Naive thymus-derived CD8-positive, alpha-beta T cell (primary cell): ENCODE measurements around the gene CHGA. TPM values are rescaled to one million over a fixed set of nuclear protein-coding genes. Genes with fewer than 3 reads are reported as not detected.

Source experiments
- ATAC-seq, 2 donors: fragments of 150-1000 bp; cut with Tn5 transposase in 1 of 2; sonication (Bioruptor Pico), chemical (Tn5 transposase) in 1 of 2; 1 replicate in 1 of 2; 2 replicates in 1 of 2; pipeline ENCODE4 v1.10.0; 2021; ENCODE audit warnings: mild to moderate bottlenecking in 2 of 2, moderate library complexity in 2 of 2
- POLR2A ChIA-PET: fragments of 350-600 bp; sonication (Branson Sonifier 250); formaldehyde crosslinking; loops from one replicate; lab custom pipeline; 2021; ENCODE audit warnings: antibody characterized with exemption; lab: Charles Lee
- DNase-seq, 10 donors: peaks; one replicate each; pipeline versions ENCODE4 v3.0.0 to v3.0.0-alpha.2; 2020 to 2022
- H3K27ac Mint-ChIP-seq, 10 donors: one replicate each; pipeline ENCODE4 v1.8.0; 2020 to 2022; ENCODE audit warnings: mild to moderate bottlenecking in 10 of 10, mixed read lengths in 10 of 10, moderate library complexity in 4 of 10, inconsistent platforms in 1 of 10
- H3K27me3 Mint-ChIP-seq, 5 donors: one replicate each; pipeline ENCODE4 v1.8.0; 2021 to 2022; ENCODE audit warnings: mixed read lengths in 5 of 5
- H3K36me3 Mint-ChIP-seq, 3 donors: one replicate each; pipeline ENCODE4 v1.8.0; 2020 to 2022; ENCODE audit warnings: mixed read lengths in 3 of 3, mild to moderate bottlenecking in 2 of 3, inconsistent platforms in 1 of 3
- H3K4me1 Mint-ChIP-seq, 4 donors: one replicate each; pipeline ENCODE4 v1.8.0; 2021 to 2022; ENCODE audit warnings: mixed read lengths in 4 of 4
- H3K4me3 Mint-ChIP-seq, 10 donors: one replicate each; pipeline ENCODE4 v1.8.0; 2020 to 2022; ENCODE audit warnings: mild to moderate bottlenecking in 10 of 10, mixed read lengths in 10 of 10, moderate library complexity in 6 of 10, inconsistent platforms in 1 of 10
- H3K9me3 Mint-ChIP-seq, 9 donors: one replicate each; pipeline ENCODE4 v1.8.0; 2020 to 2022; ENCODE audit warnings: mixed read lengths in 9 of 9, mild to moderate bottlenecking in 3 of 9, inconsistent platforms in 1 of 9, moderate library complexity in 1 of 9
- polyA plus RNA-seq, 3 donors: library from polyadenylated mRNA; unstranded; fragments of 300-500 nt; fragmentation: Illumina TruSeq; gene quantifications; one replicate each; pipeline ENCODE4 v1.2.3, GENCODE V29; 2021
- total RNA-seq, 8 experiments: library from RNA in 2 of 8; stranded (reverse) in 2 of 8; gene quantifications; one replicate each; pipeline ENCODE4 v1.2.3 and lab custom pipeline; 2021 to 2026

The CHGA gene
- total and polyA plus RNA-seq, 5 experiments from 2014 or later = 0.46 TPM; not detected in 4

- Mint-ChIP-seq H3K4me1 (peaks cover 12 to 21% (median 19%) of the 10 kb centered on the region in 4 donors), H3K4me3 (no peak overlapping the region), H3K36me3 (no peaks in the 10 kb centered on the region), H3K9me3 (peaks cover 0 to 7% (median under 1%) of the 10 kb centered on the region in 9 donors), H3K27me3 (peaks cover 0 to 10% (median 7%) of the 10 kb centered on the region in 5 donors), H3K27ac (no peak overlapping the region)
- ATAC-seq = no peak
- no peak for DNase-seq
- POLR2A ChIA-PET = no interaction called here
Observed at GRCh38 chr14:92907316-92907911, 15.5 kb upstream of the CHGA start.

GRCh38 chr14:92914087-92914656, 8.8 kb upstream of the CHGA start:
- H3K4me1 Mint-ChIP-seq = no peaks in the 10 kb centered on the region
- no peaks in the 10 kb centered on the region for H3K36me3 Mint-ChIP-seq
- H3K27me3 Mint-ChIP-seq = peaks cover 2 to 53% (median 22%) of the 10 kb centered on the region in 5 donors
- DNase-seq (peak in 6 of 10 donors; percentile 9 to 62 (median 23)), ATAC-seq (no peak)
- POLR2A ChIA-PET = no interaction called here
- H3K9me3 Mint-ChIP-seq = peaks cover 0 to 10% (median 3%) of the 10 kb centered on the region in 9 donors
- no peak overlapping the region for H3K27ac Mint-ChIP-seq
- H3K4me3 Mint-ChIP-seq = no peak overlapping the region

GRCh38 chr14:92916201-92916600, 6.7 kb upstream of the CHGA start:
- peak in 1 of 10 donors; percentile 52 for DNase-seq
- Mint-ChIP-seq H3K4me1 (no peaks in the 10 kb centered on the region), H3K27ac (no peak overlapping the region), H3K4me3 (no peak overlapping the region), H3K27me3 (peaks cover 6 to 61% (median 28%) of the 10 kb centered on the region in 5 donors), H3K36me3 (no peaks in the 10 kb centered on the region), H3K9me3 (peaks cover 0 to 10% (median 0%) of the 10 kb centered on the region in 9 donors)
- POLR2A ChIA-PET = no interaction called here
- no peak for ATAC-seq

GRCh38 chr14:92917041-92917940, 5.7 kb upstream of the CHGA start:
- peak in 1 of 10 donors; percentile 59 for DNase-seq
- no peaks in the 10 kb centered on the region for H3K4me1 Mint-ChIP-seq
- H3K27me3 Mint-ChIP-seq = peaks cover 10 to 71% (median 38%) of the 10 kb centered on the region in 5 donors
- POLR2A ChIA-PET = no interaction called here
- peaks cover 0 to 1% (median 0%) of the 10 kb centered on the region in 3 donors for H3K36me3 Mint-ChIP-seq
- peaks cover 0 to 20% (median 3%) of the 10 kb centered on the region in 9 donors for H3K9me3 Mint-ChIP-seq
- ATAC-seq = no peak
- no peak overlapping the region for H3K4me3 Mint-ChIP-seq
- no peak overlapping the region for H3K27ac Mint-ChIP-seq

GRCh38 chr14:92917956-92918355, 5.0 kb upstream of the CHGA start:
- H3K9me3 Mint-ChIP-seq = peaks cover 0 to 24% (median 0%) of the 10 kb centered on the region in 9 donors
- POLR2A ChIA-PET = no interaction called here
- H3K36me3 Mint-ChIP-seq = peaks cover 0 to 5% (median 0%) of the 10 kb centered on the region in 3 donors
- DNase-seq = peak in 1 of 10 donors; percentile 11
- peak overlapping the region in 1 of 10 donors; percentile 40 for H3K27ac Mint-ChIP-seq
- no peak overlapping the region for H3K4me3 Mint-ChIP-seq
- ATAC-seq = no peak
- peaks cover 14 to 77% (median 42%) of the 10 kb centered on the region in 5 donors for H3K27me3 Mint-ChIP-seq
- H3K4me1 Mint-ChIP-seq = peaks cover 0 to 4% (median under 1%) of the 10 kb centered on the region in 4 donors

- H3K27ac Mint-ChIP-seq = no peak overlapping the region
Observed at GRCh38 chr14:92920001-92920400, 2.9 kb upstream of the CHGA start.

GRCh38 chr14:92922155-92922735, 705 bp upstream of the CHGA start:
- H3K27ac Mint-ChIP-seq = no peak overlapping the region
- POLR2A ChIA-PET = no interaction called here
- H3K4me3 Mint-ChIP-seq = peak overlapping the region in 1 of 10 donors; percentile 42
- H3K4me1 Mint-ChIP-seq = peaks cover 0 to 9% (median 3%) of the 10 kb centered on the region in 4 donors
- ATAC-seq (no peak), DNase-seq (no peak)
- peaks cover 0 to 14% (median 0%) of the 10 kb centered on the region in 9 donors for H3K9me3 Mint-ChIP-seq
- peaks cover 0 to 5% (median 3%) of the 10 kb centered on the region in 3 donors for H3K36me3 Mint-ChIP-seq
- peaks cover 15 to 75% (median 34%) of the 10 kb centered on the region in 5 donors for H3K27me3 Mint-ChIP-seq

More at GRCh38 chr14:92920001-92920400, 2.9 kb upstream of the CHGA start:
- H3K27me3 Mint-ChIP-seq = peaks cover 14 to 78% (median 38%) of the 10 kb centered on the region in 5 donors
- H3K9me3 Mint-ChIP-seq = peaks cover 0 to 17% (median 0%) of the 10 kb centered on the region in 9 donors
- ATAC-seq (no peak), DNase-seq (no peak)
- H3K36me3 Mint-ChIP-seq = peaks cover 0 to 5% (median 3%) of the 10 kb centered on the region in 3 donors
- peaks cover 0 to 9% (median 2%) of the 10 kb centered on the region in 4 donors for H3K4me1 Mint-ChIP-seq
- no peak overlapping the region for H3K4me3 Mint-ChIP-seq
- POLR2A ChIA-PET = no interaction called here

- H3K36me3 Mint-ChIP-seq = peaks cover 0 to 5% (median 3%) of the 10 kb centered on the region in 3 donors
- H3K4me3 Mint-ChIP-seq = no peak overlapping the region
- peaks cover 0 to 9% (median 3%) of the 10 kb centered on the region in 4 donors for H3K4me1 Mint-ChIP-seq
- peaks cover 14 to 60% (median 29%) of the 10 kb centered on the region in 5 donors for H3K27me3 Mint-ChIP-seq
- H3K27ac Mint-ChIP-seq = no peak overlapping the region
- POLR2A ChIA-PET = no interaction called here
- no peak for ATAC-seq
- DNase-seq = no peak
- H3K9me3 Mint-ChIP-seq = peaks cover 0 to 14% (median 0%) of the 10 kb centered on the region in 9 donors
Observed at GRCh38 chr14:92923744-92924103, 774 bp downstream of the CHGA start.

GRCh38 chr14:92924247-92924646, 1.3 kb downstream of the CHGA start:
- Mint-ChIP-seq H3K36me3 (peaks cover 0 to 5% (median 3%) of the 10 kb centered on the region in 3 donors), H3K4me3 (peak overlapping the region in 1 of 10 donors; percentile 63), H3K27me3 (peaks cover 14 to 55% (median 27%) of the 10 kb centered on the region in 5 donors), H3K27ac (no peak overlapping the region), H3K9me3 (peaks cover 0 to 14% (median 0%) of the 10 kb centered on the region in 9 donors), H3K4me1 (peaks cover 0 to 9% (median 3%) of the 10 kb centered on the region in 4 donors)
- DNase-seq (no peak), ATAC-seq (no peak)
- POLR2A ChIA-PET = no interaction called here

- peak overlapping the region in 1 of 10 donors; percentile 19 for H3K27ac Mint-ChIP-seq
- ATAC-seq (no peak), DNase-seq (no peak)
- peaks cover 0 to 14% (median 0%) of the 10 kb centered on the region in 9 donors for H3K9me3 Mint-ChIP-seq
- POLR2A ChIA-PET = no interaction called here
- no peak overlapping the region for H3K4me3 Mint-ChIP-seq
- H3K4me1 Mint-ChIP-seq = peaks cover 0 to 9% (median 3%) of the 10 kb centered on the region in 4 donors
- peaks cover 13 to 46% (median 24%) of the 10 kb centered on the region in 5 donors for H3K27me3 Mint-ChIP-seq
- peaks cover 0 to 5% (median 3%) of the 10 kb centered on the region in 3 donors for H3K36me3 Mint-ChIP-seq
Observed at GRCh38 chr14:92925446-92925845, 2.5 kb downstream of the CHGA start.

- Mint-ChIP-seq H3K27me3 (peaks cover 13 to 39% (median 20%) of the 10 kb centered on the region in 5 donors), H3K4me1 (peaks cover 0 to 9% (median 4%) of the 10 kb centered on the region in 4 donors), H3K27ac (no peak overlapping the region), H3K9me3 (peaks cover 0 to 13% (median 0%) of the 10 kb centered on the region in 9 donors), H3K4me3 (no peak overlapping the region), H3K36me3 (peaks cover 0 to 5% (median 3%) of the 10 kb centered on the region in 3 donors)
- POLR2A ChIA-PET = no interaction called here
- ATAC-seq (no peak), DNase-seq (no peak)
Observed at GRCh38 chr14:92926180-92926845, 3.4 kb downstream of the CHGA start.
